ENCODE measurements around the gene GNMT.
"Not testable (repeated sequence)": the region's sequence is repeated elsewhere in the genome, so short reads cannot be mapped to it uniquely, and the experiment has no call there.

The GNMT gene

DNA sequence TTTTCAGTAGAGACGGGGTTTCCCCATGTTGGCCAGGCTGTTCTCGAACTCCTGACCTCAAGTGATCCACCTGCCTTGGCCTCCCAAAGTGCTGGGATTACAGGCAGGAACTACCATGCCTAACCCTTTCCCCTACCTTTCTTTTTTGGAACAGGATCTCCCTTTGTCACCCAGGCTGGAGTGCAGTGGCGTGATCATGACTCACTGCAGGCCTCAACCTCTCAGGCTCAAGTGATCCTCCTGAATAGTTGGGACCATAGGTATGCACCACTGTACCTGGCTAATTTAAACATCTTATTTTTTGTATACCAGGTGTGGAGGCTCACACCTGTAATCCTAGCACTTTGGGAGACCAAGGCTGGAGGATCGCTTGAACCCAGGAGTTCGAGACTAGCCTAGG lies 19.2 kb upstream of the GNMT start:
- not testable (repeated sequence) for DNase-seq

GRCh38 chr6:42942444-42942843 lies 18.1 kb upstream of the GNMT start:
- DNase-seq, result no peak

DNA sequence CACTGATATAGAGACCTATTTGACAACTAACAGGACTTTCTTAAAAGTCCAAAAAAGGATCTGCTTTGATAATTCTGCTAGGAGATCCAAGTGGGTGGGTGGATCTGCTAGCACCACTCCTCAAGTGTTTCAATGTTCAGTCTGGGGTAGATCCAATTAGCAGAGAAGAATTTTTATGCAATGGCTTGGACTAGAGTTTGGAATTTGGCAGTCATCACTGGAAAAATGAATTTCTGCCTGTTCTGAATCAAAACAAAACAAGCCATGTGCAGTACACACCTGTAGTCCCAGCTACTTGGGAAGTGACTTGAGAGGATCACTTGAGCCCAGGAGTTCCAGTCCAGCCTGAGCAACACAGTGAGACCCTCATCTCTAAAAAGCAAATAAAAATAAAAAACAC lies 12.6 kb upstream of the GNMT start:
- DNase-seq, result no peak

DNA sequence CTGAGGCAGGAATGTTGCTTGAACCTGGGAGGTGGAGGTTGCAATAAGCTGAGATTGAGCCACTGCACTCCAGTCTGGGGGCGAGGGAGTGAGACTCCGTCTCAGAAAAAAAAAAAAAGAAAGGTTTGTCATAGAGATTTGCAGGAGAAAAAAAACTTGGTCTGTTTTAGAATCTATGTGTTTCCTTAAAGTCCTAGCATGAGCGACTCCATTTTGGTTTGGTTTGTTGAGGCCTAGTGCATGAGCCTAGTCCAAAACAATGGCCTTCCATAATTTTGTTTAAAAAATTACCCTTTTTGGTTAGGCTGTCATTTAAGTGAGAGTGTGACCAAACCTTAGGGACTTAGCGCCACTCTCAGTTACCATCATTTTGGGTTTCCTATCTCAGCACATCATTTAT lies 8.2 kb upstream of the GNMT start:
- DNase-seq, result no peak

DNA sequence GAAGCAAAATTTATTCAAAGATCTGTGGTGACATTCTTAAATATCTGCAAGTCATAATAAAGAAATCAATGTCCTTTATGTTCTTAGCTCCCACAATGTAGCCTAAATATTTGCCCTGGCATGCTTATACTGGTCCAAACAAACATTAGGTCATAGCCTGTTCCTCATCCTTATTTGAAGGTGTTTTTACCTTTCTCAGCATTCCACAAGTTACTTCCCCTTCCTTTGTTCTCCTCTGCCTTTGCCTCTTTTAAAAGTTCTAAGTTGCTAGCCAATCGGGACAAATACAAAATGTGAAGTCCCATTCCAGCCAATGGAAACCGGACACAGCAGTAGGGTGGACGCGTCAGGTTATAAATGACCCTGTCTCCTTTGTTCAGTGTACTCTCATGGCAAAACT lies 6.1 kb upstream of the GNMT start:
- not testable (repeated sequence) for DNase-seq

DNA sequence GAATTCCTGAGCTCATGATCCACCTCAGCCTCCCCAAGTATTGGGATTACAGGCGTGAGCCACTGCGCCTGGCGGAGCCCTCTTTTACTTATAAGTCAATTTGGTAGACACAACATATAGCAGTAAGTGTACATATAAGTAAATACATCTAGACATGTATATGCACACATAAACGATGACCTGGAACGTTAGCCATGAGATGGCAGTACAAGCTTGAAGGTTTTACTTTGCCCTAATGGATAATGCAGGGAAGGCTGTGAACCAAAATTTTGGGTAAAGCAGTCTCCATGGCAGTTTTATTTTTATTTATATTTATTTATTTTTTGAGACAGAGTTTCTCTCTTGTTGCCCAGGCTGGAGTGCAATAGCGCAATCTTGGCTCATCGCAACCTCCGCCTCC lies 2.4 kb upstream of the GNMT start:
- DNase-seq, result no peak

GRCh38 chr6:42959917-42960242 lies 674 bp upstream of the GNMT start:
- DNase-seq, result no peak

DNA sequence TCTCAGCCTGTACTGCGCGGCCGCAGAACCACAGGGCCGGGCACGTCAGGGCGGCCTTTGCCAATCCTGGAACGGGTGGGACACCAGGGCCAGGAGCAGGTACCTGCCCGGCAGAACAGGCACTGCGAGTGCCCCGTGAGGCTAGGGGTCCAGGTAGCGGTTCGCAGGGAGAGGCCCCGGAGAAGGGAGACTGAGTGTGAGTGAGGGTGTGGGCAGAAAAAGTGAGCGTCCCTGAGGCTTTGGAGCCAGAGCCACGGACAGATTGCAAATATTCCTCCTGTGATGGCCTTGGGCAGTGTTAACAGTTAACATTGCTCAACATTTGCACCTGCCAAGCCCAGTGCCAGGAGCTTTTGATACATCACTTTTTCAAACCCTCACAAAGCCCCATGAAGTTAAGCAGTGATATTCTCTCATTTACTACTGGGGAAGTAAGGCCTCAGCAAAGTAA lies 491 bp downstream of the GNMT start:
- DNase-seq, result no peak

- peak in 1 of 51 donors; percentile 44 for DNase-seq
These were observed 1.5 kb downstream of the GNMT start for GRCh38 chr6:42962096-42962495.

- no peak for DNase-seq
These were observed 2.1 kb downstream of the GNMT start for GRCh38 chr6:42962502-42963178.

- DNase-seq, result peak in 1 of 51 donors; percentile 20
These were observed 2.8 kb downstream of the GNMT start for GRCh38 chr6:42963179-42963854.

DNA sequence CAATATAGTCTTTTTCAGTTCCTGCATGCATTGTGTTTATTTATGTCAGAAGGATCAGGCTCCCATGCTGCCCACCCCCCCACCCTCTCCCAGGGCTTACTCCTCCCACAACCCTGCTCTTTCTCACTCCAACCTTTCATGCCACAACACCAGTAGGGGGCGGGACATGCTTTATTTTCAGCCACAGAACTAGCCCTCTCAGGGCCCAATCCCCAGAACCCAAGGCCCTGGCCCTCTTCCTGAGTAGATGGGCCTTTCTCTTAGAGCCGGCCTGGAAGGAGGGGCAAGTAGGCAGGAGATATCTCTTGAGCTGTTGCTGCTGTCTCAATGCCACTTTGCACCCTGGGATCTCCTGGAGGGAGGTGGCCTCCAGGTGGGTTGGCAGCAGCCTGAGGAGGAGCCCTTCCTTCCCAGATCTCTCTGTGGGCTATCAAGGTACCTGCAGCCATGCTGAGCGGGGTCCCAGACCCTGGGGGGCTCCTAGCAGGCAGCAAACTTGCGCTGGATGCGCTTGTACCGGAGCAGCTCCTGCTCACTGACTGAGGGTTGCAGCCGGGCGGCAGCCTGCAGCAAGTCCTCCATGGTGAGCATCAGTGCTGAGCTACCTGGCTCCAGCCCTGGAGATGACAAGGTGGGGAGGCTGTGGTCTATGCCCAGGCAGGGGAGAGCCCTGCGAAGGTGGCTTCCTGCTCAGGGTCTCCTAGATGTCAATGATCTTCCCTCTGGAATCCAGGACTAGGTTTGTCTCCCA lies 3.5 kb downstream of the GNMT start:
- no peak for DNase-seq

- no peak for DNase-seq
These were observed 6.0 kb downstream of the GNMT start for GRCh38 chr6:42966571-42966970.

DNA sequence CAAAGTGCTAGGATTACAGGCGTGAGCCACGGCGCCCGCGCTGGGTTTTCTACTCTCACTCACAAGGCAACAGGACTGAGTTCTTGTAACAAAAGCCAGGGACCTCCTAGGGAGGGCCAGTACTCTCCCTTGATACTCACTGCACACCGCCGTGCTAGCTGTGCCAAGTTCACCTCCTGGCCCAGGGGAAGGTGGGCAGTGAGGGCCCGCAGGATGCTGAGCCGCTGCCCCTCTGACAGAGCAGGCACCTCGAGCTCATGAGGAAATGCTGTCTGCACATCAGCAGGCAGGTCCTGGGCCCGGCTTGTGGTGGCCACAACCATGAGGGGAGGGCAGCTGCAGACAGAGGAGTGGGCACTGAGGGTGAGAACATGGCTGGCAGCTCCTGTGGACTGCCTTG lies 6.7 kb downstream of the GNMT start:
- no peak for DNase-seq

GRCh38 chr6:42968126-42968701 lies 7.7 kb downstream of the GNMT start:
- no peak for DNase-seq

- DNase-seq, result no peak
These were observed 8.2 kb downstream of the GNMT start for GRCh38 chr6:42968783-42969182.

GRCh38 chr6:42969431-42969830 lies 8.9 kb downstream of the GNMT start:
- no peak for DNase-seq

DNA sequence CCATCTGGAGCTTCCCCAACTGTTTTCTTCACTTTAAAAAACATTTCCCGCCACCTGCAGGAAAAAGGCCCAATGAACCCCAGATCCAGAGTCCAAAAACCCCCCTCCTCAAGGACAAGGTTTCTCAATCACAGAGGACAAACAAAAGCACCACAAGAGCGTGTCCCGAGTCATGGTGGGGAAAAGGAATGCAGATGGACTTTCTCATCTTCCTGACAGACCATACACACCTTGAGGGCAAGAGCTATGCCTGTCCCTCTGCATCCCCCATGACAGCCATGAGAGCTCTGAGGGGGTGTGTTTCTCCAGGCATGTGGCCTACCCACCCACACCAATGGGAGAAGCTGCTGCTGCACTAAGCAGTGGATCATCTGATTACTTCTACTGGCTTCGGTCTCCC lies 9.4 kb downstream of the GNMT start:
- no peak for DNase-seq

DNA sequence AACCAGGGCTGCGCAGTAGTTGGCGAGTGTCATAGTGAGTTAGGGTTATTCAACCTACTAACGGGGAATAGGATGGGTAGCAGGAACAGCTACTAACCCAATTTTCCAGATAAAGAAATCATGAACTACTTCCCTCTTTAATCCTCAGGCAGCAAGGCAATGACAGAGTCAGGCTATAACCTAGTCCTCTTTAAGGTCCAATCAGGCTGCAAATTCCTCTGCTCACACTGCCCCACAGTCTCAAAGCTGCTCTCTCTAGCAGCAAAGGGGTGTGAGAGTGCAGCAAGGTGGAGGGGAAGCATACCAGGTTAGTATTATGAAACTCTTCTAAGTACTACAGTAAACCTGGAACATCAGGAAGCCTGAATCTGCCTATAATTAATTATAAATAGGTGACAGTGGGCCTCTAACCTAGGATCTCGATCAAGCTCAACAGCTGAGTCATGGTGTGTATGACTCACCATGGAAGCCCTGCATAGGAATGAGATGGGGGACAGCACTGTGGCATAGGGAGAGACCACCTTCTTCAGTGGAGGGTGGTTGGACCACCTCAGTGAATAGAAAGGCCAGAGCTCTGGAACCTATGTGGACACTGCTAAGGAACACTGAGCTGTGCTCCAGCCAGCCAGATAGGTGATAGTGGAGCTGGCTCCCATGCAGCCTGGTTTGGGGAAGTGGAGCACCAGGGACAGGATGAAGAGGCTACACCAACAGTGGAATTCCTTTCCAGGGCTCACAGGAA lies 10.5 kb downstream of the GNMT start:
- no peak for DNase-seq

- DNase-seq, result no peak
These were observed 11.3 kb downstream of the GNMT start for GRCh38 chr6:42971746-42972327.

DNA sequence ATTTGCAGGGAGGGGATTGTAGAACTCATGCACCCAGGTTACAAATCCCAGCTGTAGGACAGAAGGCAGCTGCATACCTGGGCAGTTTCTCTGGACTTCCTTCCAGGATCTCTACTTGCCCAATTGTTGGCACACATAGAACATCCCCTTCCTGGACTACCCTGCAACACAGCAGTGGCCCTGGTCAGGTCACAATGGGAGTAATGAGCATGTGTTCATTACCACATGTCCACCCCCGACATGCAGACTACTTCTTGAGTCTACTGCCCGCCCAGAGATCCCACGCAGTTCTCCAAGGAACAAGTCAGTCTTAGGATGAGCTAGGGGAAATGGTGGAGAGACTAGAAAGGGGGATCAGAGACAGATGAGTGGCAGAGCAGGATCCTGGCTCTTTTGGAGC lies 13.4 kb downstream of the GNMT start:
- DNase-seq, result no peak
